22Rv1 (cell line): ENCODE data around the gene ZBTB20.

Experiments used
- CTCF ChIP-seq: fragments of 450-650 bp; IDR thresholded peaks from 2 replicates; pipeline ENCODE4 v1.5.1; 2017; ENCODE audit warnings: mild to moderate bottlenecking
- ZFX ChIP-seq: fragments of 450-650 bp; IDR thresholded peaks from 2 replicates; pipeline ENCODE4 v1.6.1; 2017; ENCODE audit warnings: antibody characterized with exemption, borderline replicate concordance

DNA sequence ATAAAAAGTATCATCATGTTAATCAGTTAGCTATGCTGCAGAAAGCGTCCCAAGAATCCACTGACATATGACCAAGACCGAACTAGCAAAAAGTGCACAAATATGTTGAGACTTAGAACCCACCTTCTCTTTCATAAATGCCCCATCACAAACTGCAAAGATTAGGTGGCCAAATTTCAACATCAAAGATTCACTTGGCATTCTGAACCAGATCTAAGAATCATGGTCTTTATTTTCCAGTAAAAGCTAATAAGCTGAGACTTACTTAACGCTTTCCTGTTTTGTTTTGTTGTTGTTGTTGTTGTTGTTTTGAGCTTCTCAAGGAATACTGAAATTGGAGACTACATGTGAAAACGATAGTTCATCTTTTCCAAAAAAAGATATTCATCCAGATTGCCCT, 62.4 kb downstream of the ZBTB20 start:
- TF ChIP-seq CTCF, result no peak
- TF ChIP-seq ZFX, result no peak
